NCI-H128 (cell line): ENCODE measurements around the gene TICAM1.
"Not testable (repeated sequence)": the region's sequence is repeated elsewhere in the genome, so short reads cannot be mapped to it uniquely, and the experiment has no call there.

Experiments
- DNase-seq: peaks from one replicate; lab custom pipeline; 2025; ENCODE audit not compliant: unreplicated experiment; lab: John Stamatoyannopoulos, UW

Gene TICAM1

DNA sequence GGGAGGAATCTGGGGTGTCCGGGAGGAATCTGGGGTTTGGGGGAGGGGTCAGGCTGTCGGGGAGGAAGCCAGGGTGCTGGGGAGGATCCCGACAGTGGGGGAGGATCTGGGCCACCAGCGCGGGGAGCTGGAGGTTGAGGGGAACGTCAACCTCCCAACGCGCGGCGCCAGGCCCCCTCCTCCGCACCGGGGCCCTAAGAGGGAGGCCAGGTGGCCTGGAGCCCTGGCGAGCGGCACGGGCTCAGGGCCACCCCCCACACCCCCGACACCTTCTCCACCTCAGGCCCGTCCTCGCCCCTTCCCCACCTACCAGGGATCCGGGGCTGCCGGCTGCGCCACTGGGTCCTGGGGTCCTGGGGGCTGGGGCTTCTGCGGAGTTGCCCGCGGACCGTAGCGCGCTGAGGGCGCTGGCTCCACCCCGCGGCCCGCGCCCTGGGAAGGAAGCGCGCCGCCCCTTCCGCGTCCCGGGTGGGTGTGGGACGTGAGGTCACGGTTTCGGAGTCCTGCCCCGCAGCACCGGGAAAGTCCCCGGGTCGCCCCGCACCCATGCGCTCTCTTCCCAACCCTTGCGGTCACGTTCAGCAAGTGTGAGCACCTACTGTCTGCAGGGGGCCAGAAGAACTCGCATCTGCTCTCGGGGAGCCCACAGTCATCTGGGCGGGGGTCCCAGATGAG, at the start of gene TICAM1:
Gene TICAM1, minus strand, starts transcription at position 409 of the 675 bp plus-strand sequence. CDS start 13,335 bp downstream, outside the sequence.
- DNase-seq: no peak

DNA sequence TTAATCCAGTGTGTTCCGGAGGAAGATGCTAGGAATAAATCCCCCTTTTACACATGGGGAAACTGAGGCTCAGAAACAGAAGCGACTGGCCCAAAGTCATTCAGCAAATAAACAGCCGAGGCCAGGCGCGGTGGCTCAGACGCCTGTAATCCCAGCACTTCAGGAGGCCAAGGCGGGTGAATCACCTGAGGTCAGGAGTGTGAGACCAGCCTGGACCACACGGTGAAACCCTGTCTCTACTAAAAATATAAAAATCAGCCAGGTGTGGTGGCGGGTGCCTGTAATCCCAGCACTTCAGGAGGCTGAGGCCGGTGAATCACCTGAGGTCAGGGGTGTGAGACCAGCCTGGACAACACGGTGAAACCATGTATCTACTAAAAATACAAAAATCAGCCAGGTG, 47.5 kb upstream of the TICAM1 start:
- DNase-seq: no peak

DNA sequence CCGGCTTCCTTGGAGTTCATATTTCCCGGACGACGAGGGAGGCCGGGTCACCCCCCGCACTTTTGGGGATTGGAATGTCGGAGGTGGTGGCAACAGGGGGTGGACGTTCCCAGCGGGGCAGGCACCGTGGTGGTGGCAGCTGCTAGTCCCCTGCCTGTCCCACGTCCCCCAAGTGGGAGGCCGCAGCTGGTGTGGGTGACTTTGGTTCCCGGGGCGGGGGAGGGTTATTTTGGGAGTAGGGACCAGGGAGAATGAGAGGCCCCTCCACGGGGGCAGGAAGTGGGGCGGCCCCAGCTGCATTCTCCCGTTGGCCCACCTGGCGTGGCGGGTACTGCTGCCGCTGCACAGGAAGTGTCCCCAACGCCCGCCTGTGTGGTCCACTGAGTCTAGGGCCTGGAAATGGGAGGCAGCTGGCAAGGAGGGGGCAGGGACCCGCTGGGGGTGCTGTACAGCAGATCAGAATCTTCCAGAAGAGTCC, 47.0 kb upstream of the TICAM1 start:
- DNase-seq: no peak

DNA sequence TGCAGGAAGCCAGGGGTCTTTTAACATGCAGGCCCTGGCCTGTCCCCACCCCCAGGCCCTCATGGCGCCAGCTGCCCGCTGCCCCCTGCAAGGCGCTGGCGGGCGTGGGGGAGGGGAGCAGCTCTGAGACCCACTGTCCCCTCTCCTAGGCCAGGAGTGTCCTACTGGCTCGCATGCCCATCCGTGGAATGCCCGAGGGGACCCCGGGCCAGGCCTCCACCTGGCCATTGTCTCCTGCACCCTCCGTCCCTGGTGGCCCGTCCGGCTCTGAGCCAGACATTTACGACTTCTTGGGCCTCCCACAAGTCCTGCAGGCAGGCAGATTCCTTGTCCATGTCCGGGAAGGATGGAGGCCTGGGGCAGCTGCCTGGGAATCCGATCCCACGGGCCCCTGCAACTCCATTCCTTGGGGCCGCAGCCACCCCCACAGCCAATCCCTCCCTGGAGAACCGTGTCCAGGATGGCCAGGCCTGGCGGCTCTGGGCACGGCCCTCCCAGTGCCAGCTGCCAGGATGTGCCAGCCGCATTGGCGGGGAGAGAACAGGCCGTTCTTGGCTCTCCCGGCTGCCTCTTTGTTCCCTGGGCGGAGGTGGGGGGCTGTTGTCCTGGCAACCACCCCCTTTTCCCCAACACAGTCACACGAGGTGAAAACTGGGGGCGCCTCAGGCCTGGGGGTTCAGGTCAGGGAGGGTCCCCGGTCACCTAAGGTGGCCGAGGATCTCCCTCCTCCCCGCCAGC, 46.4 kb upstream of the TICAM1 start:
- no peak for DNase-seq

DNA sequence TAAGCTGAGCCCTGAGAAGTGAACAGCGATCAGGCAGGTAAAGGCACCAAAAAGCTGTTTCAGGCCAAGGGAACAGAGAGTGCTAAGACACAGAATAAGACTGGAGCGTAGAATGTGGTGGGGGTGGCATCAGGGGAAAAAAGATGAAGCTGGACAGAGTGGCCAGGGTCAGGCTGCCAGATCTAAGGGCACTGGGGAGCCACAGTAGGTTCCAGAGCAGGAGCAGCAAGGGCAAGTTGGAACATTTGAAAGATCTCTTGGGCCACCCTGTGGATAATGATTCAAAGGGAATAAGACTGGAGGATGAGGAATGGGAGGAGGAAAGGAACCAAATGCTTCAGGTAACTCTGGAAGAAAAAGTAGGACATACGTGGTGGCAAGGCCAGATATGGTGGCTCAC, 42.4 kb upstream of the TICAM1 start:
- no peak for DNase-seq

DNA sequence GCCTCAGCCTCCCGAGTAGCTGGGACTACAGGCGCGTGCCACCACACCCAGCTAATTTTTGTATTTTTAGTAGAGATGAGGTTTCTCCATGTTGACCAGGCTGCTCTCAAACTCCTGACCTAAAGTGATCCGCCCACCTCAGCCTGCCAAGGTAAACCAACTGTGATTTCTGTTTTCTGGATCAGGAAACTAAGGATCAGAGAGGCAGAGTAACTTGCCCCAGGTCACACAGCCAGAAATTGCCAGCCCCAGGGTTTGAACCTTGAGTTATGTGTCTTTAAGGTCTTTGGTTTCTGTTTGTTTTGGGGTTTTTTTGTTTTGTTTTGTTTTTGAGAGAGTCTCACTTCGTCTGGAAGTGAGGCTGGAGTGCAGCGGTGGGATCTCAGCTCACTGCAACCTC, 40.2 kb upstream of the TICAM1 start:
- DNase-seq: no peak

DNA sequence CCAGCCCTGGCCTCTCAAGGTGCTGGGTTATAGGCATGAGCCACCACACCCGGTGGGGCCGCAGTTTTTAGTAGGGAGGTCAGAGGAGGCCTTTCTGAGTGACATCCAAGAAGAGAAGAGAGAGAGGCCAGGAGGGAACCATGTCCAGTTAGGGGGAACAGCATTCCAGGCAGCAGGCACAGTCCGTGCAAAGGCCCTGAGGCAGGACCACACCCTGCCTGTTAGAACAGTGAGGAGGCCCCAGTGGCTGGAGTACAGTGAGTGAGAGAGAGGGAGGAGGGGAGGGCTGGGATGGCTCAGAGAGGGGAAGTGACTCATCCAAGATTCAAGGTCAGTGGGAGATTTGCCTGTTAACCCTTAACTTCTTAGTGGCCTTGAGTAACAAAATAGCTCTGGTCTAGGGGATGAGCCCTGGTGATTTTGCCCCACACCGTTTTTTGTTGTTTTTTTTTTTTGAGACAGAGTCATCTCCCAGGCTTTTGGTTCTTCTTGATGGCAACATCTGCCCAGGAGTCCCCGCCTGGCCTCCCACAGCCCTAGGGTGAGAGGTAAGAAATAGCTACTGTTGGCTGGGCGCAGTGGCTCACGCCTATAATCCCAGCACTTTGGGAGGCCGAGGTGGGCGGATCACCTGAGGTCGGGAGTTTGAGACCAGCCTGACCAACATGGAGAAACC, 38.7 kb upstream of the TICAM1 start:
- no peak for DNase-seq

DNA sequence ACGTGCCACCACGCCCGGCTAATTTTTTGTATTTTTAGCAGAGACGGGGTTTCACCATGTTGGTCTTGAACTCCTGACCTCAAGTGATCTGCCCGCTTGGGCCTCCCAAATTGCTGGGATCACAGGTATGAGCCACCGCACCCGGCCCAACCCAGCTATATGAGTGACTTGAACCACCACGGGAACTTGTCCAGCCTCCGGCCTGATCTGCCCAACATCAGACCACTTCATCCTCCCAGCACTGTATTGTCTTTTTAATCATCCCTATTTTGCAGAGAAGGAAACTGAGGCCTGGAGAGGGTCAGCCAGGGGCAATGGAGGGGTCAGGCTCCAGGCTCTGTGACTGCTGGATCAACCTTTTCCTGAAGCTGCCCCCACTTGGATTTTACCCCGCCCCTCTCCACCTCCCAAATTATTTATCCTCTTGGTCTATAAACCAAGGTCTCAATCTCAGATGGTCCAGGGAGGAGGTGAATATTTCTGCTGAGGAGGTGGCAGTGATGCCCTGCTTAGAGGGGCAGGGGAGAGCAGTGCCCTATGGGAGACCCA, 36.8 kb upstream of the TICAM1 start:
- DNase-seq: no peak

DNA sequence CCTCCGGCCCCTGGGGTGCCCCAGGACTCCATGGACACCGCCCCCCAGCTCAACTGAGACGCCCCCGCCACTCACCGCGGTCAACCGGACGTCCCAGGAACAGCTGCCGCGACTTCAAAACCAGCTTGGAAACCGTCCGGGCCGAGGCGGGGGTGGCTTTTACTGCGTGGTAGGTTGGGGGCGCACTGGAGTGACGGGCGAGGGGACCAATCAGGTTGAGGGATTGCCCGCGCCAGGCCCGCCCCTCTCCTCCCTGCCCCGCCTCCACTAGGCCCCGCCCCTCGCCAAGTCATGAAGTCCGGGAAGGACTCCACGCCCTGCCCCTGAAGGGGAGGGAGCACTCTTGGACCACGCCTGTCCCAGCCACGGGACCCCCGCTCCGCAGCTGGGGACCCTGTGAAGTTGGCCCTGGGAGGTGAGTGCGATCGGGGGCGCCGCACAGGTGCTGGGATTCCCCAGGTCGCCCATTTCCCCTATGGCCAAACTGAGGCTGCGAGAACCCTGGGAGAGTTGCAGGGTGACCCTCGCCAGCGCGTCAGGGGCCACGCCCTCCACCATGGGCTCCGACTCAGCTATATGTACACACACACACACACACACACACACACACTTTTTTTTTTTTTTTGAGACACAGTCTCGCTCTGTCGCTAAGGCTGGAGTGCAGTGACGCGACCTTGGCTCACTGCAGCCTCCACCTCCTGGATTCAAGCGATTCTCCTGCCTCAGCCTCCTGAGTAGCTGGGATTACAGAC, 36.2 kb upstream of the TICAM1 start, which contains the start of gene PLIN3:
Gene PLIN3, minus strand, starts transcription at position 134 of the 752 bp plus-strand sequence. CDS start 6,273 bp downstream, outside the sequence.
- DNase-seq: no peak

DNA sequence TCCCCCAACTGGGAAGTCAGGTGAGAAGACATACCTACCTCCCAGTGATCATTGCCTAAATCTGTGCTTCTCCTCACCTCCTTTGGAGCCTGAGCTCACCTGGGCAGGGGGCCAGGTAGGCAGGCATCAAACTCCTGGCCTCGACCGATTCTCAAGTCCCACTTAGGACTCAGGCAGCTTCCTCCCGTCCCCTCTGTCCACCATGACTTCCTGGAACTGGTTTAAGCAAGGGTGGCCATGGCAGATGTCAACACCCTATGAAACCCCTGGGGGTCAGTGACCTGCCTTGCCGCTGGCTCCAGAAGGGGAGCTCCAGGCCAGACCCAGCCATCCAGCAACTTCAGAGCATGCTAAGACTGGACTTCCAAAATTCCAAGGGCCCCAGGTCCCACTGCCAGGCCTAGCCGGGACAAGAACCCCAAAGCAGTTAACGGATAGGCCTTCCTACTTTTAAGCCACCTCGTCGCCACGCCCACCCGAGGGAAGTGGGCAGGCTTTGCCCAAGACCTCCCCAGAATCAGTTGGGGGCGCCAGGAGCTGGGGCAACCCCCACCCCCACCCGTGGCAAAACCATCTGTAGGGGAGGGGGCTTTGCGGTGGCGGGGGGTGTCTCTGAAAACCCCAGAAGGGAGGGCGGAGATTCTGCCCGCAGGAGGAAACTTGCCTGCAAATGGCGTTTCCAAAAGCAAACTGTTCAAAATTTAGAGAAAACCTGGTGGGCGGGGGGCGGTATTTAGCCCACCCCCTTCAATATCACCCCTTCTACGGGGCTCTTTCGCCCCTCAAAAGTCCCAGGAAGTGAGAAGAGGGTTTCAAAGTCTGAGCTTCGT, 35.3 kb upstream of the TICAM1 start:
- DNase-seq: no peak

DNA sequence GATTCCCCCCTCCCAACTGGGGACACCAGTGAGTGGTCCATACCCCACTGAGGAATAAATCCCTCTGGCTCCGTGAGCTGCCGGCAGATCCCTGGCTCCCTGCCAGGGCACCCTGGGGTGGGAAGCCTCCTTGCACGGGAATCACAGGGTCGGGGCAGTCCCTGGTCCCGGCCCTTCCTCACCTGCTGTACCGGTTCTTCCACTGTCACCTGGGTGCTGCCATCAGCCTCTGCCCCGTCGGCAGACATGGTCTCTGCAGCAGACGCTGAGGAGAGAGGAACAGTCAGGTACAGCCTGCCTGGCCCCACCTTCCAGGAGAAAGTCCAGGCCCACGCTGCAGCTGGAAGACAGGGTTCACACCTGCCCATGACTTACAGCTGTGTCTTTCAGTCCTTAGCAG, 29.6 kb upstream of the TICAM1 start:
- DNase-seq: no peak

DNA sequence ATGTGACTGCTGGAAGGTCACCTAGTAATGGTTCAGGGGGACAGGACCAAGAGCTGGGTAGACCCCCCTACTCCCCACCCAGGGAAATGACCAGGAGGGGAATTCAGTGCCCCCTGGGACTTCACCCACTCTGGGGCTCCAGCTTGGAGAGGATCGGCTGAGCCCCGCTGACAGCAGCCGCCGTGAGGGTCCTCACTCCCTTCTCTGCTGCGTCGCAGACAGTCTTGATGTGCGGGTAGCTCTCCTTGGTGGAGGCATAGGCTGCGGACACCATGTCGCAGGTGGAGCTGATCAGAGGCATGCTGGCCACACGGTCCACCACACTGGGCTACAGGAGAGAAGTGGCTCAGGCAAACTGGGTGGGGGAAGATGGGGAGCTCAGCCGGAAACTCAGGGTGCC, 28.2 kb upstream of the TICAM1 start:
- no peak for DNase-seq

DNA sequence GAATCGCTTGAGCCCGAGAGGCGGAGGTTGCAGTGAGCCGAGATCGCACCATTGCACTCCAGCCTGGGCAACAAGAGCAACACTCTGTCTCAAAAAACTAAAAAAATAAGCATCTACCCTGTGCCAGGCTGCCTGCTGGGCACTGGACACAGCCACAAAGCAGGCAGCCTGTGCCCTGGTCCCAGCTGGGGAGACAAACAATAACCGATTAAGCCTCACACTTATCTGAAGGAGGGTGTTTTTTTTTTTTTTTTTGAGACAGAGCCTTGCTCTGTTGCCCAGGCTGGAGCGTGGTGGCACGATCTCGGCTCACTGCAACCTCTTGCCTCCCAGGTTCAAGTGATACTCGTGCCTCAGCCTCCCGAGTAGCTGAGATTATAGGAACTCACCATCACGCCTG, 25.0 kb upstream of the TICAM1 start:
- DNase-seq: not testable (repeated sequence)

DNA sequence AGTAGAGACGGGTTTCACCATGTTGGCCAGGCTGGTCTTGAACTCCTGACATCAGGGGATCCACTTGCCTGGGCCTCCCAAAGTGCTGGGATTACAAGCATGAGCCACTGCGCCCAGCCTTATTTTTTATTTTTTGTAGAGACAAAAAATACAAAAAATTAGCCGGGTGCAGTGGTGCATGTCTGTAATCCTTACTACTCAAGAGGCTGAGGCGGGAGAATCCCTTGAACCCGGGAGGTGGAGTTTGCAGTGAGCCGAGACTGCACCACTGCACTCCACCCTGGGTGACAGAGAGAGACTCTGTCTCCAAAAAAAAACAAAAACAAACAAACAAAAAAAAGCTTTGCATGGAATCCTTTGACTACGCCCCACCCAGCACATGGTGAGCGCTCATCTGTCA, 22.0 kb upstream of the TICAM1 start:
- not testable (repeated sequence) for DNase-seq

DNA sequence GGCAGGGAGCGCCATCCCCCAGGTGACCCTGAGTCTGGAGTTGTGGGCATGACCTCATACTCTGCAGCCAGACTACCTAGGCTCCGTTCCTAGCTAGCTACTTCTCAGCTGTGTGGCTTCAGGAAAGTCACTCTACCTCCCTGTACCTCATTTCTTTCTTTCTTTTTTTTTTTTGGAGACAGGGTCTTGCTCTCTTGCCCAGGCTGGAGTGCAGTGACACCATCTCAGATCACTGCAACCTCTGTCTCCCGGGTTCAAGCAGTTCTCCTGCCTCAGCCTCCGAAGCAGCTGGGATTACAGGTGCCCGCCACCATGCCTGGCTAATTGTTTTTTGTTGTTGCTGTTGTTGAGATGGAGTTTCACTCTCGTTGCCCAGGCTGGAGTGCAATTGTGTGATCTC, 21.0 kb upstream of the TICAM1 start:
- no peak for DNase-seq

DNA sequence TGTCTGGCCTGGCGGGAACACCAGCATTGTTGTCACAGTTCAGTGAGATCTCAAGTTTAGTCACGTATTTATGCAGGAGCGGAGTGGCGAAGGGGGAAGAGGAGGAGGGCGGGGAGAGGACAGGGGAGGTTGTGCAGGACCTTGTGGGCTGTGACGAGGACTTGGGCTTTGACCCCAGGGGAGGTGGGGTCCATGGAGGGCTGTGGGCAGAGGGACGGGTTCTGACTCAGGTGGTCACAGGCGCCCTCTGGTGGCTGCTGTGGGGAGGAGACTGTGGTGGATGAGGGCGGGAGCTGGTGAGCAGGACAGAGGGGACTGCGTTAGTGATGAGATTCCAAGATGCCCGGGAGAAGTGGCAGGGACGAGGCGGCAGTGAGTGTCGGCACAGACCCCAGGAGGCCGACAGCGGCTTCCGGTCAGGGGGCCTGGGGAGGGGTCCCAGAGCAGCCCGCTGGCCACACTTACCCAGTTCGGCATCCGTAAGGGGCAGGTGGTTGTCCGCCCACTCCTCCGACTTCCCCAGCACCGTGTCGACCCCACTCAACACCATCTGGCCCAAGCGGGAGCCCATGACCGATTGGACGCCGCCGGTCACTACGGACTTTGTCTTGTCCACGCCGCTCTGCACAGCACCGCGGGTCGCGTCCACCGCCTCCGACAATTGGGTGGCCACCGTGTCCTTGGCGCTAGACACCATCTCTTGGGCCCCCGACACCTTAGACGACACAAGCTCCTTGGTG, 20.2 kb upstream of the TICAM1 start:
- DNase-seq: no peak

DNA sequence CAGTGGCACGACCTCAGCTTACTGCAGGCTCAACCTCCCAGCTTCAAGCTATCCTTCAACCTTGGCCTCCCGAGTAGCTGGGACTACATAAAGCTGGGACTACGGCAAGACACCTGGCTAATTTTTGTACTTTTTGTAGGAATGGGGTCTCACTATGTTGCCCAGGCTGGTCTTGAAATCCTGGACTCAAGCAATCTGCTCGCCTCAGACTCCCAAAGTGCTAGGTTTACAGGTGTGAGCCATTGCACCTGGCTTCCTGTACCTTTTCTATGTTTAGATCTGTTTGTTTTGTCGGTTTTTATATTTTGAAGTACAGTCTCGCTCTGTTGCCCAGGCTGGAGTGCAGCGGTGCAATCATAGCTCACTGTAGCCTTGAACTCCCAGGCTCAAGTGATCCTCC, 17.5 kb upstream of the TICAM1 start:
- DNase-seq: no peak

DNA sequence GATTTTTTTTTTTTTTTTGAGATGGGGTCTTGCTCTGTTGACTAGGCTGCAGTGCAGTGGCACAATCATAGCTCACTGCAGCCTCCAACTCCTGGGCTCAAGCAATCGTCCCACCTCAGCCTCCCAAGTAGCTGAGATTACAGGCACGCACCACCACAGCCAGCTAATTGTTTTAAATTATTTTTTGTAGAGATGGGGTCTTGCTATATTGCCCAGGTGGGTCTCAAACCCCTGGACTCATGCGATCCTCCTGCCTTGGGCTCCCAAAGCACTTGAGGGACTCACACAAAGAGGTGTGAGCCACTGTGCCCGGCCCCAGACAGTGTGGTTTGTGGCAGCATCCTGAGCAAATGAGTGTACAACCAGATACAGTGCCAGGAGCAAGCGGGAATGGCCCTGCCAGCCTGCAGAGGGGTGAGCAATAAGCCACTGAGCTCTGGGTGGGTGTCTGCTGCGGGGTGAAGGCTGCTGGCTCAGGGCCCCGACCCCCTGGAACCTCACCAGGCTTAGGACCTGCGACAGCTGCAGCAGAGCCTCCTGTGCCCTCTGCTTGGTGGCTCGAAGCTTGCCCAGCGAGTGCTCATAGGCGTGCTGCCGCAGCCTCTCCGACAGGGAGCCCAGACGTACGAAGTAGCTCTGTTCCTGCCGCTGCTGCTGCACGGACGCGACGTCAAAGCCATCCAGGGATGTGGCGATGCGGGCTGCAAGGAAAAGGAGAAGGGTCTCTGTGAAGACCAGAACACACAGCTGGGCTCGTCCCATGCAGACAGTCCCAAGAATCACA, 15.9 kb upstream of the TICAM1 start:
- no peak for DNase-seq

DNA sequence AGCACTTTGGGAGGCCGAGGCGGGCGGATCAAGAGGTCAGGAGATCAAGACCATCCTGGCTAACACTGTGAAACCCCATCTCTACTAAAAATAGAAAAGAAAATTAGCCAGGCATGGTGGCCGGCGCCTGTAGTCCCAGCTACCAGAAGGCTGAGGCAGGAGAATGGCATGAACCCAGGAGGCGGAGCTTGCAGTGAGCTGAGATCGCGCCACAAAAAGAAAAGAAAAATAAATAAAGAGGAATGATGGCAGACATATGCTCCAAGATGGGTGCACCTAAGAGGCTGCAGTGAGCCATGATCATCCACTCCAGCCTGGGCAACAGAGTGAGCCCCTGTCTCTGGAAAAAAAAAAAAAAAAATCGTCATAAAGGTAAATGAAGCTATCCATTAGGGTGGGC, 14.5 kb upstream of the TICAM1 start:
- DNase-seq: not testable (repeated sequence)
